Measurements from ENCODE around the gene TRPM8.

- TF ChIP-seq POLR2A (IDR thresholded peaks at IDR 0.05) = no peak
- no peak for TF ChIP-seq CTCF (IDR thresholded peaks at IDR 0.05)
- TF ChIP-seq EP300 (IDR thresholded peaks at IDR 0.05) = no peak
- no peak for TF ChIP-seq POLR2AphosphoS5 (IDR thresholded peaks at IDR 0.05)
Observed at GRCh38 chr2:233950078-233950825, 33.1 kb downstream of the TRPM8 start.

Measured in sigmoid colon (tissue), 4 donors.